Esophagus muscularis mucosa (tissue), 4 donors: Measurements from ENCODE around the gene ASXL2. TPM values are rescaled to one million over a fixed set of nuclear protein-coding genes. Genes with fewer than 3 reads are reported as not detected.
"Not testable (repeated sequence)": the region's sequence is repeated elsewhere in the genome, so short reads cannot be mapped to it uniquely, and the experiment has no call there.

Experiments used
- DNase-seq: peaks from one replicate; pipeline ENCODE4 v3.0.0-alpha.2; 2017; ENCODE audit errors: extremely low spot score
- H3K27ac ChIP-seq, 4 donors: fragments of 200-600 bp; sonication (generic); replicated peaks in 1 of 4; 1 replicate in 3 of 4; 2 replicates in 1 of 4; pipeline ENCODE4 v1.5.1; 2016 to 2019; ENCODE audit warnings: mild to moderate bottlenecking in 1 of 4
- H3K27me3 ChIP-seq, 4 donors: fragments of 200-600 bp; sonication (generic); one replicate each; pipeline versions ENCODE4 v1.5.1 to v1.6.0; 2016 to 2019
- H3K36me3 ChIP-seq, 4 donors: fragments of 200-600 bp; sonication (generic); one replicate each; pipeline ENCODE4 v1.5.1; 2016 to 2019
- H3K4me1 ChIP-seq, 4 donors: fragments of 200-600 bp; sonication (generic); one replicate each; pipeline ENCODE4 v1.5.1; 2016 to 2019
- H3K4me3 ChIP-seq, 4 donors: fragments of 200-600 bp; sonication (generic); 1 replicate in 2 of 4; 2 replicates in 2 of 4; pipeline ENCODE4 v1.5.1; 2016 to 2019; ENCODE audit warnings: mild to moderate bottlenecking in 4 of 4, moderate library complexity in 1 of 4
- H3K9me3 ChIP-seq, 4 donors: fragments of 200-600 bp; sonication (generic); 1 replicate in 3 of 4; 2 replicates in 1 of 4; pipeline ENCODE4 v1.5.1; 2016 to 2019
- EP300 ChIP-seq: sonication (generic); formaldehyde crosslinking; IDR thresholded peaks from one replicate; pipeline ENCODE4 v1.6.1; 2017; ENCODE audit warnings: antibody characterized with exemption
- POLR2A ChIP-seq: fragments of 450-650 bp; IDR thresholded peaks from one replicate; pipeline ENCODE4 v1.6.1; 2017; ENCODE audit warnings: antibody characterized with exemption, moderate library complexity, mild to moderate bottlenecking, low read depth
- POLR2AphosphoS5 ChIP-seq, 2 donors: sonication (generic); formaldehyde crosslinking; IDR thresholded peaks; one replicate each; pipeline ENCODE4 v1.6.1; 2017; ENCODE audit warnings: antibody characterized with exemption in 2 of 2
- WGBS: methylation state at CpG from one replicate; pipeline ENCODE4 v1.1.5; 2018; 5-methylcytosine and 5-hydroxymethylcytosine counted together
- intact Hi-C: fragments of 100-400 bp; cut with DNase I; formaldehyde crosslinking; loops from one replicate; pipeline ENCODE4 v1.15.1; 2023
- total RNA-seq, 4 donors: library from RNA; depleted of rRNA; stranded (reverse); fragments of >200 nt; gene quantifications; one replicate each; pipeline versions ENCODE4 v1.1.0 to v1.2.1, GENCODE V29; 2016
- TF ChIP-seq, protein P1 (sequence below), 3 experiments: fragments of 200-600 bp in 2 of 3; fragments of 450-650 bp in 1 of 3; sonication (generic) in 2 of 3; IDR thresholded peaks; one replicate each; pipeline ENCODE4 v1.5.1; 2017 to 2019; ENCODE audit warnings: antibody characterized with exemption in 3 of 3, mild to moderate bottlenecking in 2 of 3, moderate library complexity in 1 of 3

The ASXL2 gene
- total RNA-seq, 4 donors from 2014 or later, result 17.4 to 25.1 (median 20.5) TPM

- H3K9me3 ChIP-seq, result no peaks in the 10 kb centered on the region
- no peaks in the 10 kb centered on the region for H3K36me3 ChIP-seq
- no peak overlapping the region for H3K27ac ChIP-seq
- 74% methylated on average over 4 of the region's 4 CpGs for WGBS
- DNase-seq, result no peak
- intact Hi-C loops, result no loop called here
- no peak for TF ChIP-seq EP300
- no peak for TF ChIP-seq POLR2A
- no peak for TF ChIP-seq POLR2AphosphoS5 (IDR thresholded peaks at IDR 0.05)
- TF ChIP-seq, protein P1, sequence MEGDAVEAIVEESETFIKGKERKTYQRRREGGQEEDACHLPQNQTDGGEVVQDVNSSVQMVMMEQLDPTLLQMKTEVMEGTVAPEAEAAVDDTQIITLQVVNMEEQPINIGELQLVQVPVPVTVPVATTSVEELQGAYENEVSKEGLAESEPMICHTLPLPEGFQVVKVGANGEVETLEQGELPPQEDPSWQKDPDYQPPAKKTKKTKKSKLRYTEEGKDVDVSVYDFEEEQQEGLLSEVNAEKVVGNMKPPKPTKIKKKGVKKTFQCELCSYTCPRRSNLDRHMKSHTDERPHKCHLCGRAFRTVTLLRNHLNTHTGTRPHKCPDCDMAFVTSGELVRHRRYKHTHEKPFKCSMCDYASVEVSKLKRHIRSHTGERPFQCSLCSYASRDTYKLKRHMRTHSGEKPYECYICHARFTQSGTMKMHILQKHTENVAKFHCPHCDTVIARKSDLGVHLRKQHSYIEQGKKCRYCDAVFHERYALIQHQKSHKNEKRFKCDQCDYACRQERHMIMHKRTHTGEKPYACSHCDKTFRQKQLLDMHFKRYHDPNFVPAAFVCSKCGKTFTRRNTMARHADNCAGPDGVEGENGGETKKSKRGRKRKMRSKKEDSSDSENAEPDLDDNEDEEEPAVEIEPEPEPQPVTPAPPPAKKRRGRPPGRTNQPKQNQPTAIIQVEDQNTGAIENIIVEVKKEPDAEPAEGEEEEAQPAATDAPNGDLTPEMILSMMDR (IDR thresholded peaks at IDR 0.05), result no peak
- H3K4me3 ChIP-seq, result no peak overlapping the region
- H3K27me3 ChIP-seq, result no peaks in the 10 kb centered on the region
- no peaks in the 10 kb centered on the region for H3K4me1 ChIP-seq
Observed at GRCh38 chr2:25897506-25897905, 19.2 kb upstream of the ASXL2 start.

- H3K36me3 ChIP-seq, H3K27ac ChIP-seq, DNase-seq, H3K27me3 ChIP-seq, H3K4me3 ChIP-seq, H3K4me1 ChIP-seq, H3K9me3 ChIP-seq, intact Hi-C loops: not testable (repeated sequence)
- 96% methylated on average over 9 of the region's 9 CpGs for WGBS
Observed at GRCh38 chr2:25896308-25896707, 18.0 kb upstream of the ASXL2 start.

DNA sequence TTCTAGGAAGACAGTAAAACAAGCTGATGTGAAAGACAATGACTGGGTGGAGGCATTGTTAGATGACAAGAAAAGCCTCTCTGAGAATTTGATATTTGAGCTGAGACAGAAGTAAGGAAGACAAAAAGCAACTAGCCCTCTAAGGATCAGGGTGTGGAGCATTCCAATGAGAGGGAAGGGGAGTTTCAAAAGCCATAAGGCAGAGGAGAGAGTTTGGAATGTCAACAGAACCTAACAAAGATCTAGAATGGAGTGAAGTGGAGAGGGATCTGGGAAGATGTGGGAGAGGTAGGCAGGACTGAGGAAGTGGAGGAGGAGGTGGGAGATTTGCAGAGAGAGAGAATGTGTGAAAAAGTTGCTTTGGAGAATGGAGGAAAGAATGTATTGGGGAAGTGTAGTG, 17.3 kb upstream of the ASXL2 start:
- H3K27ac ChIP-seq, result no peak overlapping the region
- H3K4me1 ChIP-seq, result no peaks in the 10 kb centered on the region
- DNase-seq, result no peak
- H3K9me3 ChIP-seq, result no peaks in the 10 kb centered on the region
- H3K4me3 ChIP-seq, result no peak overlapping the region
- no peaks in the 10 kb centered on the region for H3K27me3 ChIP-seq
- TF ChIP-seq EP300 (no peak), POLR2AphosphoS5 (IDR thresholded peaks at IDR 0.05) (no peak), POLR2A (no peak)
- TF ChIP-seq, protein P1 (IDR thresholded peaks at IDR 0.05), result no peak
- no peaks in the 10 kb centered on the region for H3K36me3 ChIP-seq
- intact Hi-C loops, result no loop called here

- Histone ChIP-seq H3K4me1 (no peaks in the 10 kb centered on the region), H3K4me3 (no peak overlapping the region), H3K27ac (no peak overlapping the region), H3K9me3 (no peaks in the 10 kb centered on the region), H3K36me3 (no peaks in the 10 kb centered on the region), H3K27me3 (no peaks in the 10 kb centered on the region)
- WGBS, result 96% methylated on average over 7 of the region's 7 CpGs
- no peak for TF ChIP-seq POLR2AphosphoS5 (IDR thresholded peaks at IDR 0.05)
- TF ChIP-seq POLR2A, result no peak
- TF ChIP-seq EP300, result no peak
- TF ChIP-seq, protein P1 (IDR thresholded peaks at IDR 0.05), result no peak
- DNase-seq, result no peak
- intact Hi-C loops, result no loop called here
Observed at GRCh38 chr2:25895018-25895417, 16.7 kb upstream of the ASXL2 start.

DNA sequence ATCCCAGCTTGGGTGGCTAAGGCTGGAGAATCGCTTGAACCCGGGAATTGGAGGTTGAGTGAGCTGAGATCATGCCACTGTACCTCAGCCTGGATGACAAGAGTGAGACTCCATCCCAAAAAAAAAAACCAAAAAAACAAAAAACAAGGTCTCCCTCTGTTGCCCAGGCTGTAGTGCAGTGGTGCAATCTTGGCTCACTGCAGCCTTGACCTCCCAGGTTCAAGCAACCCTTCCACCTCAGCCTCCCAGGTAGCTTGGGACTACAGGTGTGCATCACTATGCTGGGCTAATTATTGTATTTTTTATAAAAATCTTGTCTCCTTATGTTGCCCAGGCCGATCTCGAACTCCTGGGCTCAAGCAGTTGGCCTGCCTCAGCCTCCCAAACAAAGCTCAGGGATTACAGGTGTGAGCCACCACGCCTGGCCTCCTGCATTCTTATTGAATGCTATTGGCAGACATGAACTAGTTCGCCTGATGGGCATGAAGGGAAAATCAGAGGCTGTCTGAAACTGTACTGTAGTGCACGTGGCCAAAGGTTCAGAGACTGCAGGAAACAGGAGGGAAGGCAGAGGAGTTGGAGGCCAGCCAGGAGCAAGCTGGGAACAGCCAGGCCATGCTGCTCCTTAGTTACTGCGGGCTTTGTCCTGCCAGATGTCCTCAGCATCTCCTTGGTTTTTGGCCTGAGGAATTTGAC, 16.0 kb upstream of the ASXL2 start:
- TF ChIP-seq EP300 (no peak), POLR2AphosphoS5 (IDR thresholded peaks at IDR 0.05) (no peak), POLR2A (no peak)
- TF ChIP-seq, protein P1 (IDR thresholded peaks at IDR 0.05), result no peak
- Histone ChIP-seq H3K4me3 (no peak overlapping the region), H3K36me3 (no peaks in the 10 kb centered on the region), H3K9me3 (no peaks in the 10 kb centered on the region), H3K27me3 (no peaks in the 10 kb centered on the region), H3K27ac (no peak overlapping the region), H3K4me1 (no peaks in the 10 kb centered on the region)
- intact Hi-C loops, result no loop called here
- WGBS, result 66% methylated on average over 8 of the region's 8 CpGs
- no peak for DNase-seq
